ENCODE results near the gene FPGS. TPM values are rescaled to one million over a fixed set of nuclear protein-coding genes. Genes with fewer than 3 reads are reported as not detected.

FPGS gene
- polyA plus RNA-seq, 3 donors = 21.3 to 28.5 (median 25.2) TPM

GRCh38 chr9:127770905-127771569 is 31.6 kb upstream of the FPGS start:
- peaks cover 98% of the 10 kb centered on the region for H3K79me2 ChIP-seq (ENCODE audit: insufficient read depth, low read length)
- H3K27me3 Mint-ChIP-seq (ENCODE audit: low read depth in 3 of 3) = peaks cover 0 to 3% (median 0%) of the 10 kb centered on the region in 3 donors
- H4K20me1 ChIP-seq (ENCODE audit: insufficient read depth, low read length) = peaks cover 99% of the 10 kb centered on the region
- H3K4me3 Mint-ChIP-seq = peak overlapping the region; percentile 88 to 91
- H2AFZ ChIP-seq (ENCODE audit: insufficient read depth, low read depth, low read length, poor library complexity, severe bottlenecking) = no peak overlapping the region
- intact Hi-C loops (cut with micrococcal nuclease) = loop anchor here (1.0 to 5.0 kb wide), 4 partner anchors 12 to 204 kb away; partner anchors contain the start of gene TOR2A (in 1 of the 2)
- TF ChIP-seq CTCF (IDR thresholded peaks at IDR 0.05) = no peak
- no peaks in the 10 kb centered on the region for H3K9me3 ChIP-seq (replicated peaks in 1 of 2; ENCODE audit: control insufficient read depth in 1 of 2, insufficient read depth in 1 of 2, low read length in 2 of 2)
- H3K4me1 ChIP-seq (ENCODE audit: control insufficient read depth in 1 of 2, insufficient read depth in 2 of 2, low read length in 2 of 2) = peaks cover 68 to 91% of the 10 kb centered on the region in 2 donors
- DNase-seq = peak; percentile 94 to 98 (median 98)
- H3K27me3 ChIP-seq (ENCODE audit: control insufficient read depth in 2 of 2, insufficient read depth in 2 of 2, low read length in 2 of 2) = no peaks in the 10 kb centered on the region
- H3K36me3 Mint-ChIP-seq = peaks cover 54 to 77% of the 10 kb centered on the region in 2 donors
- H3K9ac ChIP-seq (ENCODE audit: insufficient read depth, low read length, poor library complexity, severe bottlenecking) = peak overlapping the region; percentile 41
- peaks cover 83% of the 10 kb centered on the region for H3K4me1 Mint-ChIP-seq
- under 1% methylated on average over 36 of the region's 43 CpGs for WGBS (ENCODE audit: insufficient coverage)
- H3K36me3 ChIP-seq (replicated peaks in 1 of 2; ENCODE audit: control insufficient read depth in 1 of 2, insufficient read depth in 2 of 2, low read length in 2 of 2) = peaks cover 58 to 84% of the 10 kb centered on the region in 2 donors
- peak overlapping the region; percentile 51 to 80 for H3K27ac ChIP-seq (ENCODE audit: low read depth in 1 of 2, low read length in 2 of 2)
- peak overlapping the region; percentile 86 for H3K4me2 ChIP-seq (replicated peaks; ENCODE audit: extremely low read depth, low read length, poor library complexity, severe bottlenecking)
- no peaks in the 10 kb centered on the region for H3K9me3 Mint-ChIP-seq
- peak overlapping the region; percentile 86 to 94 (median 89) for H3K27ac Mint-ChIP-seq
- H3K4me3 ChIP-seq (replicated peaks in 1 of 3; ENCODE audit: low read depth in 2 of 3, low read length in 3 of 3) = peak overlapping the region; percentile 29 to 80 (median 60)

- Histone ChIP-seq H3K79me2 (ENCODE audit: insufficient read depth, low read length) (peaks cover 98% of the 10 kb centered on the region), H4K20me1 (ENCODE audit: insufficient read depth, low read length) (peaks cover 99% of the 10 kb centered on the region), H3K27me3 (ENCODE audit: control insufficient read depth in 2 of 2, insufficient read depth in 2 of 2, low read length in 2 of 2) (no peaks in the 10 kb centered on the region), H3K9ac (ENCODE audit: insufficient read depth, low read length, poor library complexity, severe bottlenecking) (no peak overlapping the region), H2AFZ (ENCODE audit: insufficient read depth, low read depth, low read length, poor library complexity, severe bottlenecking) (no peak overlapping the region), H3K36me3 (replicated peaks in 1 of 2; ENCODE audit: control insufficient read depth in 1 of 2, insufficient read depth in 2 of 2, low read length in 2 of 2) (peaks cover 51 to 77% of the 10 kb centered on the region in 2 donors), H3K27ac (ENCODE audit: low read depth in 1 of 2, low read length in 2 of 2) (peak overlapping the region in 1 of 2 donors; percentile 5), H3K4me2 (replicated peaks; ENCODE audit: extremely low read depth, low read length, poor library complexity, severe bottlenecking) (peak overlapping the region; percentile 86), H3K4me1 (ENCODE audit: control insufficient read depth in 1 of 2, insufficient read depth in 2 of 2, low read length in 2 of 2) (peaks cover 72 to 96% of the 10 kb centered on the region in 2 donors), H3K4me3 (replicated peaks in 1 of 3; ENCODE audit: low read depth in 2 of 3, low read length in 3 of 3) (peak overlapping the region in 2 of 3 experiments; percentile 60 to 80), H3K9me3 (replicated peaks in 1 of 2; ENCODE audit: control insufficient read depth in 1 of 2, insufficient read depth in 1 of 2, low read length in 2 of 2) (no peaks in the 10 kb centered on the region)
- Mint-ChIP-seq H3K9me3 (no peaks in the 10 kb centered on the region), H3K27ac (peak overlapping the region; percentile 86 to 94 (median 89)), H3K36me3 (peaks cover 49 to 72% of the 10 kb centered on the region in 2 donors), H3K27me3 (ENCODE audit: low read depth in 3 of 3) (peaks cover 0 to 3% (median 0%) of the 10 kb centered on the region in 3 donors), H3K4me1 (peaks cover 85% of the 10 kb centered on the region), H3K4me3 (peak overlapping the region; percentile 88 to 91)
- WGBS (ENCODE audit: insufficient coverage) = 0% methylated on average over 11 of the region's 19 CpGs
- no peak for DNase-seq
- intact Hi-C loops (cut with micrococcal nuclease) = loop anchor here (1.0 to 5.0 kb wide), 4 partner anchors 12 to 204 kb away; partner anchors contain the start of gene TOR2A (in 1 of the 2)
- TF ChIP-seq CTCF (IDR thresholded peaks at IDR 0.05) = no peak
Measured at GRCh38 chr9:127771570-127772189, 31.0 kb upstream of the FPGS start.

Measured in CD14-positive monocyte (primary cell).